Astrocyte (in vitro differentiated cells and primary cell): ENCODE results near the gene GRIA1.
"Not testable (repeated sequence)": the region's sequence is repeated elsewhere in the genome, so short reads cannot be mapped to it uniquely, and the experiment has no call there.

Source experiments
- EZH2 ChIP-seq: IDR thresholded peaks from 2 replicates; pipeline ENCODE4 v1.6.1; 2012; ENCODE audit warnings: mild to moderate bottlenecking, low read length, inconsistent platforms; ENCODE audit not compliant: insufficient read depth
- TF ChIP-seq, protein P1 (sequence below): IDR thresholded peaks from 2 replicates; pipeline ENCODE4 v1.5.1; 2011; ENCODE audit warnings: low read depth, mild to moderate bottlenecking, inconsistent platforms, low read length, moderate library complexity; ENCODE audit not compliant: insufficient read depth

DNA sequence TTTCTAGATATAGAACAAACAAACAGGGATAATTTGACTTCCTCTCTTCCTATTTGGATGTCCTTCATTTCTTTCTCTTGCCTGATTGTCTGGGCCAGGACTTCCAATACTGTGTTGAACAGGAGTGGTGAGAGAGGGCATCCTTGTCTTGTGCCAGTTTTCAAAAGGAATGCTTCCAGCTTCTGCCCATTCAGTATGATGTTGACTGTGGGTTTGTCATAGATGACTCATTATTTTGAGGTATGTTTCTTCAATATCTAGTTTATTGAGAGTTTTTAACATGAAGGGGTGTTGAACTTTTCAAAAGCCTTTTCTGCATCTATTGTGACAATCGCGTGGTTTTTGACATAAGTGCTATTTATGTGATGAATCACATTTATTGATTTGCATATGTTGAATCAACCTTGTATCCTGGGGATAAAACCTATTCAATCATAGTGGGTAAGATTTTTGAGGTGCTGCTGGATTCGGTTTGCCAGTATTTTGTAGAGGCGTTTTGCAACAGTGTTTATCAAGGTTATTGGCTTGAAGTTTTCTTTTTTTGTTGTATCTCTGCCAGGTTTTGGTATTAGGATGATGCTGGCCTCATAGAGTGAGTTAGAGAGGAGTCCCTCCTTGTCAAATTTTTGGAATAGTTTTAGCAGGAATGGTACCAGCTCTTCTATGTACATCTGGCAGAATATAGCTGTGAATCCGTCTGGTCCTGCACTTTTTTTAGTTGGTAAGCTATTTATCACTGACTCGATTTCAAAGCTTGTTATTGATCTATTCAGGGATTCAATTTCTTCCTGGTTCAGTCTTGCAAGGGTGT lies 359.0 kb downstream of the GRIA1 start:
- TF ChIP-seq, protein P1, sequence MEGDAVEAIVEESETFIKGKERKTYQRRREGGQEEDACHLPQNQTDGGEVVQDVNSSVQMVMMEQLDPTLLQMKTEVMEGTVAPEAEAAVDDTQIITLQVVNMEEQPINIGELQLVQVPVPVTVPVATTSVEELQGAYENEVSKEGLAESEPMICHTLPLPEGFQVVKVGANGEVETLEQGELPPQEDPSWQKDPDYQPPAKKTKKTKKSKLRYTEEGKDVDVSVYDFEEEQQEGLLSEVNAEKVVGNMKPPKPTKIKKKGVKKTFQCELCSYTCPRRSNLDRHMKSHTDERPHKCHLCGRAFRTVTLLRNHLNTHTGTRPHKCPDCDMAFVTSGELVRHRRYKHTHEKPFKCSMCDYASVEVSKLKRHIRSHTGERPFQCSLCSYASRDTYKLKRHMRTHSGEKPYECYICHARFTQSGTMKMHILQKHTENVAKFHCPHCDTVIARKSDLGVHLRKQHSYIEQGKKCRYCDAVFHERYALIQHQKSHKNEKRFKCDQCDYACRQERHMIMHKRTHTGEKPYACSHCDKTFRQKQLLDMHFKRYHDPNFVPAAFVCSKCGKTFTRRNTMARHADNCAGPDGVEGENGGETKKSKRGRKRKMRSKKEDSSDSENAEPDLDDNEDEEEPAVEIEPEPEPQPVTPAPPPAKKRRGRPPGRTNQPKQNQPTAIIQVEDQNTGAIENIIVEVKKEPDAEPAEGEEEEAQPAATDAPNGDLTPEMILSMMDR, result not testable (repeated sequence)
- TF ChIP-seq EZH2, result not testable (repeated sequence)
